Measurements from ENCODE around the gene GPR149.

Gene GPR149

GRCh38 chr3:154431043-154431442 is 1.1 kb upstream of the GPR149 start:
- H3K4me3 ChIP-seq (ENCODE audit: low read depth, low read length) = no peak overlapping the region
- DNase-seq (ENCODE audit: low read depth) = no peak
- TF ChIP-seq, protein P1, sequence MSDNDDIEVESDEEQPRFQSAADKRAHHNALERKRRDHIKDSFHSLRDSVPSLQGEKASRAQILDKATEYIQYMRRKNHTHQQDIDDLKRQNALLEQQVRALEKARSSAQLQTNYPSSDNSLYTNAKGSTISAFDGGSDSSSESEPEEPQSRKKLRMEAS (IDR thresholded peaks at IDR 0.05; ENCODE audit: low read depth, low read length) = no peak
- TF ChIP-seq POLR2A (IDR thresholded peaks at IDR 0.05; ENCODE audit: extremely low read depth, insufficient read length) (no peak), CTCF (IDR thresholded peaks at IDR 0.05; ENCODE audit: low read depth, low read length) (no peak), MYC (IDR thresholded peaks at IDR 0.05; ENCODE audit: low read depth, low read length) (no peak)

DNA sequence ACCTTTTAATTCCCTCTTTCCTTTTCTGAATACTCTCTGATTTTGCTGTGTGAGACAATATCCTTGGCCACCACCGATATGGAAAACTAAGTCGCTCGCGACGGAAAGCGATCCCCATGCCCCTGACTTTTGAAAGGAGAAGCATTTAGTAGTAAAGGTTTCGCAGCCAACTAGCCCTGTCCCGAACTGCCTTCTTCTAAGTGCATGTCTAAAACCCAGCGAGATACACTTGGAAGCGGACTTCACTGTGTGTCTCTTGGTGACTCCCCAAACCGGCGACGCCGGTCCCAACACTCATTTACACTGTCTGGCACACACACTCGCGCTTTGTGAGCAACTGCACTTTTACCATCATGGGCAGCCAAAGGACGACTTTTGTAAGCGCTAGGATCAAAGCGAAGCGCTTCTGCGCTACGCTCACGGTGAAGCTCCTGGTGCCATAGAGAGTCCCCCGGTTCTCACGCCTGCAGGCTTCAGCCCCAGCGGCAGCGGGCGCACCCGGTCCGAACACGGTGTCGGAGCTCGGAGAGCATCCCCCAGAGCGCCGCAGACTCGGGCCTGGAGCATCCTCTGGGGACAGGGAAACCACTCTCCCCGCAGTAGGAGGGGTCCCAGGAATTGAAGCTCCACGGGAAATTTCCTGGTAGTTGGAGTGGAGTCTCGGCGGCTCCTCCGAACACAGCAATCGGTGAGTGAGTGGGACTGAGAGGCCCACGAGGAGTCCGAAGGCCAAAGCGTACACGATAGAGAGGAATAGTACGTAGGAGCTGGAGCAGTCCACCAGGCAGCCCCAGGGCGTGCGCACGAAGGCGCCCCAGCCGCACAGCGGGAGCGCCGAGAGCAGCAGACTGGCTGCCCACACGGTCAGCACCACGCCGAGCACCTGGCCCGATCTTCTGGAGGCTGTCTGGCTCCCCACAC is 1.4 kb downstream of the GPR149 start:
- no peak for DNase-seq (ENCODE audit: low read depth)
- no peak overlapping the region for H3K4me3 ChIP-seq (ENCODE audit: low read depth, low read length)
- TF ChIP-seq POLR2A (IDR thresholded peaks at IDR 0.05; ENCODE audit: extremely low read depth, insufficient read length) (no peak), CTCF (IDR thresholded peaks at IDR 0.05; ENCODE audit: low read depth, low read length) (no peak), MYC (IDR thresholded peaks at IDR 0.05; ENCODE audit: low read depth, low read length) (no peak)
- TF ChIP-seq, protein P1 (IDR thresholded peaks at IDR 0.05; ENCODE audit: low read depth, low read length) = no peak

DNA sequence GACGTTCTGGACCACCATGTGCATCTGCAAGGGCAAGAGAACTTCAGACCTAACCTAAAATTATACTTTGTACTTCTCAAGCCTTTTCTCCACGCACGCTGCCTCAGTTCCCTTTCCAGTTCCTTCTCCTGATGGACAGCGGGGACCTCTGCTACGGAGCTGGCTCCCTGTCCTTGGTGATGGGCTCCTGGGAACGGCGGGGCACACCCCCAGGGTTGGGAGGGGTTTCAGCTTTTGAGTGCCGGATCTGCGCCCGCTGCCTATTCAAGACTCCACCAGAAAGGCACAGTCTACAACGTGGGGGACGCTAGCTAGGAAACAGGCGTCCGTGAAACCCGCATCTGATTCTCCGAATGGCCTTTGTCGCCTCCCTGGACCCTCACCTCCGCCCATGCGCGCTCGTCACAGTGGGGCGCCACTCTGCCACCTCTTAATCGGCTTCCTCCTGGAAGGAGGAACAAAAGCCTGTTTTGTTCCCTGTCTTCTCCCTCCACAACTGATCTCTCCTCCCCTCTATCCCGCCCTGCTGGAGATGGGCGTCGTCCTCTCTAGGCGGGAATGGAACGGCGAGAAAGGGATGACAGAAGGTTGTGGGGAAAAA is 2.2 kb downstream of the GPR149 start:
- no peak for DNase-seq (ENCODE audit: low read depth)
- TF ChIP-seq MYC (IDR thresholded peaks at IDR 0.05; ENCODE audit: low read depth, low read length) (no peak), POLR2A (IDR thresholded peaks at IDR 0.05; ENCODE audit: extremely low read depth, insufficient read length) (no peak), CTCF (IDR thresholded peaks at IDR 0.05; ENCODE audit: low read depth, low read length) (no peak)
- TF ChIP-seq, protein P1 (IDR thresholded peaks at IDR 0.05; ENCODE audit: low read depth, low read length) = no peak
- no peak overlapping the region for H3K4me3 ChIP-seq (ENCODE audit: low read depth, low read length)

DNA sequence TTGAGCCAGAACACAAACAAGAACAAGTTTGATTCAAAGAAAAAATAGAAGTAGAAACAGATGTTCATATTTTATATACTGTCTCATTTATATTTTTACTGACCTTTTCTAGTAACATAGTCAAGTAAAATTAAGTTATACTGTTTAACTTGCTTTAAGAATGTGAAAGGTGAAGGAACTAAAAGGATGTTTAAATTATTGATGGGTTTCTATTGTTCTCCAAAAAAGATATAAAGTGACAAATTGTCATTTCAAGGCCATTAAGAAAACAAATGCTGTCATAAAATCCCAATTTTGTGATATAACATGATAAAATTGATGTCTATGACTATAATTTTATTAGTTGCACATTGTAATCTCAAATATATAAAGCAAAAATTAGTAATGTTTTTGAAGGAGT is 7.3 kb downstream of the GPR149 start:
- TF ChIP-seq POLR2A (IDR thresholded peaks at IDR 0.05; ENCODE audit: extremely low read depth, insufficient read length) (no peak), CTCF (IDR thresholded peaks at IDR 0.05; ENCODE audit: low read depth, low read length) (no peak)
- TF ChIP-seq, protein P1 (IDR thresholded peaks at IDR 0.05; ENCODE audit: low read depth, low read length) = no peak
- no peak for DNase-seq (ENCODE audit: low read depth)
- no peak overlapping the region for H3K4me3 ChIP-seq (ENCODE audit: low read depth, low read length)

- TF ChIP-seq, protein P1 (IDR thresholded peaks at IDR 0.05; ENCODE audit: low read depth, low read length) = no peak
- no peak for TF ChIP-seq CTCF (IDR thresholded peaks at IDR 0.05; ENCODE audit: low read depth, low read length)
- TF ChIP-seq MYC (IDR thresholded peaks at IDR 0.05; ENCODE audit: low read depth, low read length) = no peak
- no peak for TF ChIP-seq POLR2A (IDR thresholded peaks at IDR 0.05; ENCODE audit: extremely low read depth, insufficient read length)
- no peak overlapping the region for H3K4me3 ChIP-seq (ENCODE audit: low read depth, low read length)
- DNase-seq (ENCODE audit: low read depth) = peak; percentile 23
These were observed 8.9 kb downstream of the GPR149 start for GRCh38 chr3:154421083-154421482.
